Measurements from ENCODE around the gene LEMD2. TPM values are rescaled to one million over a fixed set of nuclear protein-coding genes. Genes with fewer than 3 reads are reported as not detected.
A peak's percentile ranks its signal among the peaks of the same experiment; 100 is the strongest.
"Not testable (repeated sequence)": the region's sequence is repeated elsewhere in the genome, so short reads cannot be mapped to it uniquely, and the experiment has no call there.

Gene LEMD2
- total RNA-seq, result 80.2 TPM

GRCh38 chr6:33788694-33789549, at the start of gene LEMD2:
Gene LEMD2 (minus strand): TSS chr6:33789130. CDS start chr6:33789116, 14 bp downstream.
- H3K9me3 ChIP-seq (ENCODE audit: low read depth, low read length), result no peaks in the 10 kb centered on the region
- peak within 1 kb of the TSS; percentile 96 for H3K4me3 ChIP-seq (ENCODE audit: low read length)
- H3K27me3 ChIP-seq (ENCODE audit: insufficient read depth, low read length), result no peaks in the 10 kb centered on the region
- peaks cover 41% of the 10 kb centered on the region for H3K4me1 ChIP-seq (ENCODE audit: insufficient read depth, low read length)

- Histone ChIP-seq H3K4me1 (ENCODE audit: insufficient read depth, low read length) (peaks cover 18% of the 10 kb centered on the region), H3K27me3 (ENCODE audit: insufficient read depth, low read length) (no peaks in the 10 kb centered on the region), H3K4me3 (ENCODE audit: low read length) (no peak overlapping the region), H3K9me3 (ENCODE audit: low read depth, low read length) (no peaks in the 10 kb centered on the region)
These were observed 49.2 kb upstream of the LEMD2 start for GRCh38 chr6:33837971-33838665.

- Histone ChIP-seq H3K27me3 (ENCODE audit: insufficient read depth, low read length) (no peaks in the 10 kb centered on the region), H3K9me3 (ENCODE audit: low read depth, low read length) (no peaks in the 10 kb centered on the region), H3K4me3 (ENCODE audit: low read length) (no peak overlapping the region), H3K4me1 (ENCODE audit: insufficient read depth, low read length) (peaks cover 18% of the 10 kb centered on the region)
These were observed 48.0 kb upstream of the LEMD2 start for GRCh38 chr6:33836806-33837469.

- H3K9me3 ChIP-seq (ENCODE audit: low read depth, low read length), result no peaks in the 10 kb centered on the region
- H3K4me1 ChIP-seq (ENCODE audit: insufficient read depth, low read length), result peaks cover 5% of the 10 kb centered on the region
- no peak overlapping the region for H3K4me3 ChIP-seq (ENCODE audit: low read length)
- no peaks in the 10 kb centered on the region for H3K27me3 ChIP-seq (ENCODE audit: insufficient read depth, low read length)
These were observed 45.8 kb upstream of the LEMD2 start for GRCh38 chr6:33834401-33835392.

GRCh38 chr6:33833599-33833998, 44.7 kb upstream of the LEMD2 start:
- Histone ChIP-seq H3K4me3 (ENCODE audit: low read length) (no peak overlapping the region), H3K4me1 (ENCODE audit: insufficient read depth, low read length) (no peaks in the 10 kb centered on the region), H3K9me3 (ENCODE audit: low read depth, low read length) (no peaks in the 10 kb centered on the region), H3K27me3 (ENCODE audit: insufficient read depth, low read length) (no peaks in the 10 kb centered on the region)

- not testable (repeated sequence) for H3K4me1 ChIP-seq (ENCODE audit: insufficient read depth, low read length); H3K27me3 ChIP-seq (ENCODE audit: insufficient read depth, low read length); H3K4me3 ChIP-seq (ENCODE audit: low read length); H3K9me3 ChIP-seq (ENCODE audit: low read depth, low read length)
These were observed 43.9 kb upstream of the LEMD2 start for GRCh38 chr6:33832831-33833230.

- H3K4me3 ChIP-seq (ENCODE audit: low read length); H3K4me1 ChIP-seq (ENCODE audit: insufficient read depth, low read length); H3K27me3 ChIP-seq (ENCODE audit: insufficient read depth, low read length); H3K9me3 ChIP-seq (ENCODE audit: low read depth, low read length): not testable (repeated sequence)
These were observed 42.8 kb upstream of the LEMD2 start for GRCh38 chr6:33831725-33832124.

- H3K4me1 ChIP-seq (ENCODE audit: insufficient read depth, low read length), result no peaks in the 10 kb centered on the region
- H3K9me3 ChIP-seq (ENCODE audit: low read depth, low read length), result no peaks in the 10 kb centered on the region
- no peak overlapping the region for H3K4me3 ChIP-seq (ENCODE audit: low read length)
- H3K27me3 ChIP-seq (ENCODE audit: insufficient read depth, low read length), result no peaks in the 10 kb centered on the region
These were observed 41.8 kb upstream of the LEMD2 start for GRCh38 chr6:33830635-33831240.

GRCh38 chr6:33828764-33829731, 40.1 kb upstream of the LEMD2 start:
- no peaks in the 10 kb centered on the region for H3K9me3 ChIP-seq (ENCODE audit: low read depth, low read length)
- H3K4me1 ChIP-seq (ENCODE audit: insufficient read depth, low read length), result no peaks in the 10 kb centered on the region
- no peaks in the 10 kb centered on the region for H3K27me3 ChIP-seq (ENCODE audit: insufficient read depth, low read length)
- no peak overlapping the region for H3K4me3 ChIP-seq (ENCODE audit: low read length)

GRCh38 chr6:33828452-33828763, 39.5 kb upstream of the LEMD2 start:
- no peaks in the 10 kb centered on the region for H3K9me3 ChIP-seq (ENCODE audit: low read depth, low read length)
- H3K27me3 ChIP-seq (ENCODE audit: insufficient read depth, low read length), result no peaks in the 10 kb centered on the region
- H3K4me1 ChIP-seq (ENCODE audit: insufficient read depth, low read length), result no peaks in the 10 kb centered on the region
- H3K4me3 ChIP-seq (ENCODE audit: low read length), result no peak overlapping the region

GRCh38 chr6:33827546-33828451, 38.9 kb upstream of the LEMD2 start:
- Histone ChIP-seq H3K27me3 (ENCODE audit: insufficient read depth, low read length) (no peaks in the 10 kb centered on the region), H3K9me3 (ENCODE audit: low read depth, low read length) (no peaks in the 10 kb centered on the region), H3K4me3 (ENCODE audit: low read length) (no peak overlapping the region), H3K4me1 (ENCODE audit: insufficient read depth, low read length) (no peaks in the 10 kb centered on the region)

- no peaks in the 10 kb centered on the region for H3K9me3 ChIP-seq (ENCODE audit: low read depth, low read length)
- H3K4me1 ChIP-seq (ENCODE audit: insufficient read depth, low read length), result no peaks in the 10 kb centered on the region
- no peak overlapping the region for H3K4me3 ChIP-seq (ENCODE audit: low read length)
- no peaks in the 10 kb centered on the region for H3K27me3 ChIP-seq (ENCODE audit: insufficient read depth, low read length)
These were observed 37.6 kb upstream of the LEMD2 start for GRCh38 chr6:33826537-33826936.
